CD4-positive, alpha-beta T cell treated with Interleukin-6 at 100 ng/mL for 8 hours (primary cell): ENCODE measurements around the gene TPCN2.

Source experiments
- DNase-seq: peaks from one replicate; pipeline ENCODE4 v3.0.0-alpha.2; 2020; ENCODE audit warnings: mixed read lengths, low spot score

TPCN2 gene

GRCh38 chr11:69058511-69059270 is 10.0 kb downstream of the TPCN2 start:
- DNase-seq: no peak

GRCh38 chr11:69059429-69059828 is 10.7 kb downstream of the TPCN2 start:
- no peak for DNase-seq

GRCh38 chr11:69059985-69060384 is 11.3 kb downstream of the TPCN2 start:
- DNase-seq: no peak

GRCh38 chr11:69060806-69061712 is 12.3 kb downstream of the TPCN2 start:
- DNase-seq: no peak

GRCh38 chr11:69061713-69062053 is 13.0 kb downstream of the TPCN2 start:
- no peak for DNase-seq

- DNase-seq: no peak
These were observed 13.6 kb downstream of the TPCN2 start for GRCh38 chr11:69062169-69062855.

- DNase-seq: no peak
These were observed 14.3 kb downstream of the TPCN2 start for GRCh38 chr11:69062873-69063651.

- DNase-seq: no peak
These were observed 15.0 kb downstream of the TPCN2 start for GRCh38 chr11:69063652-69064260.

- no peak for DNase-seq
These were observed 15.7 kb downstream of the TPCN2 start for GRCh38 chr11:69064394-69064957.

- no peak for DNase-seq
These were observed 16.5 kb downstream of the TPCN2 start for GRCh38 chr11:69065147-69065710.

GRCh38 chr11:69066122-69067112 is 17.7 kb downstream of the TPCN2 start:
- no peak for DNase-seq

- no peak for DNase-seq
These were observed 18.5 kb downstream of the TPCN2 start for GRCh38 chr11:69067200-69067599.

GRCh38 chr11:69071086-69071800 is 22.5 kb downstream of the TPCN2 start:
- DNase-seq: no peak

- DNase-seq: no peak
These were observed 23.2 kb downstream of the TPCN2 start for GRCh38 chr11:69071956-69072355.

GRCh38 chr11:69073469-69073868 is 24.7 kb downstream of the TPCN2 start:
- no peak for DNase-seq

GRCh38 chr11:69074375-69075140 is 25.8 kb downstream of the TPCN2 start:
- no peak for DNase-seq

- DNase-seq: no peak
These were observed 26.8 kb downstream of the TPCN2 start for GRCh38 chr11:69075421-69076128.
